ENCODE results near the gene ZNF205. TPM values are rescaled to one million over a fixed set of nuclear protein-coding genes. Genes with fewer than 3 reads are reported as not detected.

ZNF205 gene
- total RNA-seq, 1 donor from 2014 or later, result 6.1 TPM

Small RNA genes within 50 kb of the gene (small RNA-seq; reads per million reads assigned to genes)
- gene RNU1-22P (ENCODE audit: low replicate concordance), result 0.24 reads per million, percentile 10 among the genes with 10 or more reads in this experiment

Other genes starting within 250 kb of the ZNF205 start
- 17.4 TPM for gene FLYWCH2, start 229.4 kb upstream of the ZNF205 start, total RNA-seq
- 10.9 TPM for gene FLYWCH1, start 200.7 kb upstream of the ZNF205 start, total RNA-seq
- 18.8 TPM for gene KREMEN2, start 148.3 kb upstream of the ZNF205 start, total RNA-seq
- 7.0 TPM for gene PAQR4, start 143.2 kb upstream of the ZNF205 start, total RNA-seq
- gene PKMYT1, start 132.1 kb upstream of the ZNF205 start, total RNA-seq, result 3.6 TPM
- gene CLDN9, start 99.7 kb upstream of the ZNF205 start, total RNA-seq, result 0.39 TPM
- gene CLDN6, start 94.4 kb upstream of the ZNF205 start, total RNA-seq, result 0.59 TPM
- 41.0 TPM for gene TNFRSF12A, start 92.2 kb upstream of the ZNF205 start, total RNA-seq
- 15.4 TPM for gene HCFC1R1, start 88.6 kb upstream of the ZNF205 start, total RNA-seq
- gene THOC6, start 88.6 kb upstream of the ZNF205 start, total RNA-seq, result 13.7 TPM
- 10.9 TPM for gene BICDL2, start 75.6 kb upstream of the ZNF205 start, total RNA-seq
- gene MMP25, start 66.0 kb upstream of the ZNF205 start, total RNA-seq, result 0.99 TPM
- gene IL32, start 46.9 kb upstream of the ZNF205 start, total RNA-seq, result 26.5 TPM
- gene ZSCAN10, start 13.3 kb upstream of the ZNF205 start, total RNA-seq, result not detected
- 4.0 TPM for gene ZNF213, start 22.4 kb downstream of the ZNF205 start, total RNA-seq
- not detected for gene OR1F1, start 75.6 kb downstream of the ZNF205 start, total RNA-seq
- 5.6 TPM for gene ZNF200, start 122.6 kb downstream of the ZNF205 start, total RNA-seq
- gene MEFV, start 144.0 kb downstream of the ZNF205 start, total RNA-seq, result 1.8 TPM
- 35.3 TPM for gene ZNF263, start 170.9 kb downstream of the ZNF205 start, total RNA-seq
- 10.3 TPM for gene TIGD7, start 192.8 kb downstream of the ZNF205 start, total RNA-seq
- 21.4 TPM for gene ZNF75A, start 192.9 kb downstream of the ZNF205 start, total RNA-seq
- gene OR2C1, start 243.3 kb downstream of the ZNF205 start, total RNA-seq, result 0.30 TPM